Right renal pelvis (tissue), 4 donors: ENCODE results near the gene LACTB. TPM values are rescaled to one million over a fixed set of nuclear protein-coding genes. Genes with fewer than 3 reads are reported as not detected.

ENCODE experiments used
- DNase-seq, 4 donors: peaks; one replicate each; pipeline ENCODE4 v3.0.0-alpha.2; 2013; ENCODE audit warnings: low read depth in 4 of 4, low spot score in 3 of 4, missing footprints in 1 of 4
- polyA plus RNA-seq, 4 donors: library from polyadenylated mRNA; unstranded; fragments of 120-200 nt; gene quantifications; one replicate each; pipeline ENCODE4 v1.2.1, GENCODE V29; 2013; ENCODE audit not compliant: insufficient read length in 4 of 4

The LACTB gene, protein sequence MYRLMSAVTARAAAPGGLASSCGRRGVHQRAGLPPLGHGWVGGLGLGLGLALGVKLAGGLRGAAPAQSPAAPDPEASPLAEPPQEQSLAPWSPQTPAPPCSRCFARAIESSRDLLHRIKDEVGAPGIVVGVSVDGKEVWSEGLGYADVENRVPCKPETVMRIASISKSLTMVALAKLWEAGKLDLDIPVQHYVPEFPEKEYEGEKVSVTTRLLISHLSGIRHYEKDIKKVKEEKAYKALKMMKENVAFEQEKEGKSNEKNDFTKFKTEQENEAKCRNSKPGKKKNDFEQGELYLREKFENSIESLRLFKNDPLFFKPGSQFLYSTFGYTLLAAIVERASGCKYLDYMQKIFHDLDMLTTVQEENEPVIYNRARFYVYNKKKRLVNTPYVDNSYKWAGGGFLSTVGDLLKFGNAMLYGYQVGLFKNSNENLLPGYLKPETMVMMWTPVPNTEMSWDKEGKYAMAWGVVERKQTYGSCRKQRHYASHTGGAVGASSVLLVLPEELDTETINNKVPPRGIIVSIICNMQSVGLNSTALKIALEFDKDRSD
- 10 to 100 TPM; 18.4 to 24.2 (median 23.3) TPM for polyA plus RNA-seq

DNA sequence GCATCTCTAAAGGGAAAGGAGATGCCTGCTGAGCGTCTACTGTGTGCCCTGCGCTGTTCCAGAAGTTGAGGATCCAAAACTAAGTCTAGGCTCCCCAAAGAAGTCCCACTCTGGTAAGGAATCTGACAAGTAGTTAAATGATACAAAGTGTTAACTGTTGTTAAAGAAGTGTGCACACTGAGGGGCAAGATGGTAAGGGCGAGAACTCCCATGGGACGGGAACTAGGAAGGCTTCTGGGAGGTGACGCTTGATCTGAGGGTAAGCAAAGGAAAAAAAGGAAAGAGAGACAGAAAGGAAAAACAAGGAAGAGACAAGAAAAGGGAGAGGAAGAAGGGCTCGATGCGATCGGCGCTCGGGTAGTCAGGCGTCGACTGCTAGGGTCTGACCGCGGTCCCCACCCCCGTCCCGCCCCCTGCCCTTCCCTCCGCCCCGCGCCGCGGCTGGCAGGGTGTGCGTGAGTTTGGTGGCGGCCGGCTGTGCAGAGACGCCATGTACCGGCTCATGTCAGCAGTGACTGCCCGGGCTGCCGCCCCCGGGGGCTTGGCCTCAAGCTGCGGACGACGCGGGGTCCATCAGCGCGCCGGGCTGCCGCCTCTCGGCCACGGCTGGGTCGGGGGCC, at the start of gene LACTB:
LACTB (plus strand) TSS at position 480 of the 620 bp plus-strand sequence; CDS start at position 491, 11 bp downstream.
- peak; percentile 61 to 81 (median 78) for DNase-seq

DNA sequence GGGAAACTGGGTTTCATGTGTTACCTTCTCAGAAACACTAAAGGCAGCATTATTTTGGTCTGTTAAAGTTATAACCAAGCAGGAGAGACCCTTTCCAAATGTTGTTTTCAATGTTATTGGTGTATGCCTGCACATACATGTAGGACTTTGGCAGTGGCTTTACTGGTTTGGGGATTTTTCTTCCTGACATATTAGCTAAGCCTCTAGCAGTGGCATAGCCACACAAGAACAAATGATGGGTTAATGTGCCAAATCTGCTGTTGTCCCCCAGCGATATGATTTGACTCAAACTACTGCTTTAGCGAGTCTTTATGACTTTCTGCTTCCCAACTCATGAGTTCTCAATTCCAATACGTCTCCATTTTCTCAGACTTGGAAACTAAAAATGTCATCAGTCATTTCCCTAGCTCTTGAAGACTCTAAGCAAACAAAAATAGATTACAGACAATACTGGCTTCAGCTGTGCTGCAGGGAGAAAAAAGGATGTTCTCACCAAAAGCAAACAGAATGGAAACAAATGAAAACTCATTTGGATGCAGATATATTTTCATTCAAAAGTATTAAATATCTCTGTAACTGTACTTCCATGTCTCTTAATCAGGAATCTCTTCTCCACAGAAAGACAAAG, 49.5 kb upstream of the LACTB start:
- DNase-seq, result no peak

DNA sequence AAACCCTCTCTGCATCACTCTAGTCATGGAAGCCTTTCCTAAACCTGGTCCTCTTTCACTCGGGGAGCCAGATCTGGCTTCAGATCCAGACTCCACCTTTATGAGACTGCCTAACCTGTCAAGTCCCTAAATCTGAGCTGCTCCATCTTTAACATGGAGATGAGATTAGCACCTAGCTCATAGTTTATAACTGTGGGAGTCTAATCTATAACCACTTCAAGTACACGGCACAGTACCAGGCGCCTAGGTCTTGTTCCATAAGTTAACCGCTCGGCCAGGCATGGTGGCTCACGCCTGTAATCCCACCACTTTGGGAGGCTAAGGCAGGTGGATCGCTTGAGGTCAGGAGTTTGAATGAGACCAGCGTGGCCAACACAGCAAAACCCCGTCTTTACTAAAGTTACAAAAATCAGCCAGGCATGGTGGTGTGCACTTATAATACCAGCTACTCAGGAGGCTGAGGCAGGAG, 48.8 kb upstream of the LACTB start:
- no peak for DNase-seq

DNA sequence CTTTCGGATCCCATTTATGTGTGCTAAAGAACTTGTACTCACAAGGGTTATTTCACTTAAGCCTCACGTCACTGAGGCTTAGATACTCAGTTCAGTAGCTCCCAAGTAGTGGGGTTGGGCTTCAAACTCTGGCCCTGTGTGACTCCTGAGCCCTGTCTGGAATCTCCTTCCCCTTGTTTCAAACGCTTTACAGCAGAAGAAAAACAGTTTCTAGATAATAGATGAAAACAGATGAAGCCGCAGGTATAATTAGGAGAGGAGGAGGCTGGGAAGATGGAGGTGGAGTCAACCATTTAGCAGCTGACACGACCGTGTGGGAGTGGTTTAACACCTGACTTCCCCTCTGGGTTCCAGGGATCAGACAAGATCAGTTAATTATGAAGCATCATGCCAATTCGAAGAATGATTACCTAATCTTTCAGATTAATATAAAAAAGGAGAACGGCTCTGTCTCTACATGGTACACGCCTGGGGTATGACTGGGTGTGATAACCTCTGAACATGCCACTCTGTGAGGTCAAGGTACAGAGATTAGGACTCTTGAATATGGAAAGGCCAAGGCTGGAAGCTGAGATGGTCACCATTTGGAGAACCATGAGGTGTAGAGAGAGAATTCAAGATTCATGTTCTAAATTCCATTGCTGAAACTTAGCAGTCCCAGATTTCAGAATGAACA, 48.0 kb upstream of the LACTB start:
- no peak for DNase-seq

DNA sequence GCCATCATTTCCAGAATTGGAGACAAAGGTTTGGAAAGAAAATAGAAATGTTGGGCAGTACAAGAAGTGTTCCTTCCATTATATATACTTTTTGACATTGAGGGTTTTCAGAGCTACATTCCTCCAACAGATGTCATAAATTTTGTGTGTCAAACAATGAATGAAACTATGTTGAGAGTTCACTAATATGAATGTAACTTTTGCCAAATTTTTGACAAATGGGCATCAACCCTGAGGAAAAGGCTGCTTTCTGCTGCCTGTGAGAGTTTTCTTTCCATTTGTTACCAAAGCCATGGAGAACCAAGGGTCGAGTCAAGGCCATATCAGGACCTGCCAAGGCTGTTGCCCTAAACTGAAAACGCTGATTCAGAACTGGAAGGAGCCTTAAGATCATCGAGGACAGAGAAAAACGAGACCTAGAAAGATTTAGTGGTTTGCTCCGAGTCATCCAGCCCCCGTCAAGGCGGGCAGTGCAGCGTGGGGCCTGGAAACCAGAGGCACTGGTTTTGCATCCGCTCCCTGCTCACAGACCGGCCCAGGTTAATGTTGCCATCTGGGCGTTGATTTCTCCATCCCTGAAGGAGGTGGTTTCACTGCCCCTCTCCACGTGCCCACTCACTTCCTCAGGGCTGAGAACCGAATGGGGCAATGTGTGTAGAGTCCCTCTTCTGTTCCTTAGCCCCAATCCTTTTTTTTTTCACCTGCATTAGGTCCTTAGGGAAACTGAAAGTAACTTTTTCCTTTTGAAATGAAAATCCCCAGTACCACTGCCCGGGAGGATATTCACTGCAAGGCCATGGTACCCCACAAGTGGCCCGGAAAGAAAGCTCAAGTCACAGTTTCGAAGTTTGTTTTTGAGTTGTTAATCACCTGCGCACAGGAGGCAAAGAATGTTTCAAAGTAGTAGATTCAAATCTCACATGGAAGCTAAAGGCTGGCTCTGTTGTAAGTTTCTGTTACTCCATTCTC, 46.4 kb upstream of the LACTB start:
- DNase-seq, result no peak

DNA sequence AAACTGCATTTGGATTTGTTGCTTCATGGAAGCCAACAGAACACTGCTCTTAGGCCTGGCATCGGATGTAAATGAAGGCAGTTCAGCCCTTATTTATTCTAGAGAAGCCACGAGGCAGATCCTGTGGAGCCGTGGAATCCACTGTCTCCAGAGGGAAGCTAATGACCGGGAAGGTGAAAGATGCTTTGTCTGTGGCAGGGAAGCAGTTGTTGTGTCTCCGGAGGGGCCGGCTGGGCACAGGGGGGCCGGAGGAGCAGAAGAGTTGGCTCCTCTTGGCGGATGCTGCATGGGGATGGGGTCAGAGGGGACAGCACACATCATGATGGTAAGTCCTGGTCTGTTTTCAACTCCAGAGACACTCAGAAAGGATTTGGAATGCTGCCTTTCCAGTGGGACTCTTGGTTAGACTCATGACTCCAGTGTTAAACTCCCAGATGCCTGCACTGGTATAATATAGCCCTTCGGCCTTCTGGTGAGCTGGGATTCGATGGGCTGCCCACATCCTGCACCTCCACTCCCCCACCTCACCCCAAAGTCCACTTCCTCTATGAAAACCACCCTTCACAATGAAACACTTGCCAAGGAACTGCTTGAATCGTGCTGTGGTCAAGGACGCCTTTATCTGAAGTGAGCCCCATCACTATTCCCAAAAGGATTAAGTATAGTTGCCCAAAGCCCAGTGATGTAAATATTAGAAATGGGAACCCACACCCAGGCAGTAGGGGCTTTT, 45.5 kb upstream of the LACTB start:
- no peak for DNase-seq

DNA sequence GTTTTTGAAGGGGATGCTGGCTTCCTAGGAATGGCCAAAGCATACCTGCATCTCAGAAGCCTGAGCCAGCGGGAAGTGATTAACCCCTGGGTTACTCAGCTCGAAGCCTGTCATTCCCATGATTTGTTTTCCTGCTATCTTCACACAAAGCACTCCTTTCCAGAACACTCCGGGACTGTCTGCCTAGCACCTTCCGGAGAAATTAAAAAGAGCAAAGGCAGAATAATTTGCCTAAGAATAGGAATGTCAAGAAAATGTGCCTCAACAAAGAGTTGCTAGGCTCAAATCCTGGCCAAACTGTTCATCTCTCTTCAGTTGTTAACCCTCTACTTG, 45.0 kb upstream of the LACTB start:
- DNase-seq, result no peak

DNA sequence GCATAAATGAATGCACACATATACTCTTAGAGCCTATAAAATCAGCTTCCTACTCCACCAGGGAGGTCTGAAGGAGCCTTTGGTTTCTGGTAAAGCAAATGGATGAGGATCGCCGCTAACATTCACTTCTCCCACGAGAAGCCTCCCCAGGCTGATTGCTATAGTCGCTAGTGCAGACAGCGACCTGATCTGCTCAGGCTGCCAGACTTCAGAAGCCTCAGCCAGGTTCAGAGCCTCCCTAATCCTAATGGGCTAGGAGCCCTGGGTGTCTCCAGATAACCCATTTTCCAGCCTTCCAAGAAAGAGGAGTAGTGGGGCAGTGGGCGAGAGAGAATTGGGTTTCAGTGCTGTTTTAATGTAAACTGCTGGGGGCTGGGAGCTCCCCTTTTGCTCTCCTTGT, 43.7 kb upstream of the LACTB start:
- no peak for DNase-seq

DNA sequence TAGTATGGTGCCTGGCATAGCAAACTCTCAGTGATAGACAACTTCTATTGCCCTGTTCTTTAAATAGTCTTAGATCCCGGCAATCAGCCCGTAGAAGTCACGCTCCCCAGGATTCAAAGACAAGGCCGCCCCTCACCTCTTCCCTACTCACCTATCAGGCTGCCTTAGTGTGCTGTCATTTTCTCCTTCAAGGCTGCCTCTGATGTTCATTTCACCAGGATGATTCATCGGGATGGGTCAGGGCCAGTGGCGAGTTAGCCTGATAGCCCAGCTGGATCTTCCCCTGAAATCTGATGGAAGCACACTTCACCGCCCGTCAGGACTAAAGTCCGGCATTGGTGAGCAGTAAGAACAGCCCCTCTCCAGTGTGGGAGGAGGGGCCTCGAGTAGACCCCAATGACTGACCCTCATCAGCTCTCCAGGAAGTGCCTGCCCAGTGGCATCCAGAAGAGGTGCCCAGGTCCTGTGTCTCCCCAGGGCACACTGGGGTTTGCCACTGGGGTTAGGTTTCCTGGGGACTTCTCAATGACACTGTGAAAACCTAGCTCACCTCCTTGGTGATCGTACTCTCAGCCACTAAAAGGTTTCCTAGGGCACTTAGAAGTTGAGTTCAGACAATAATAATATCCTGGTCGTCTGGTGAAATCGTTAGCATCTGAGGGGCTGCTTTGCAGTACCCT, 41.6 kb upstream of the LACTB start:
- no peak for DNase-seq

DNA sequence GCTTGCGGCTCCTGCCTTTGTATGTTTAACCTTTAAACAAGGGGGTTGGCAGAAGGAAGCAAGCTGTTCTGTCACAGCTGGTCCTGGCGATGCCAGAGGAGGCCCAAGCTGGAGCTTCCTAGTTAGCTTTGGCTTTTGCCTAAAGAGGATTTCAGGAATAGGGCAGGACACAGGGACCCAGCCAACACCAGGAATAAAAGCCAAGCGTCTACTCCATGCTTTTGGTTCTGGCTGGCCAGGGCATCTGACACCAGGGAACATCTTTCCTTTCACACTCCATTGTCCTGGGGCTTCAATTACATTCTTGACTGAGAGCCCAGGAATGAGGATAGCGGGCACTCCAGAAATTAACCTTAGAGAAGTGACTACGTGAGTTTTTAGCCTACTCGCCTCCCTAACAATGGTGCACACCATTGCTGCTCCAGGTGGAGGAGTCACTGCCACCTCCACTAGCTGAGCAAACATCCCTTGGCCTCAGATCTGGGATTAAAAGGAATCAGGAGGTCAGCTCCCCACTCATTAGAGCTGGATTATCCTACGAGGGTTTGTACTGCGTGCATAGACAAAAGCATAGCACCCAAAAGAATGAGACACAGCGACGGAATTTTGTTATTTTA, 40.9 kb upstream of the LACTB start:
- no peak for DNase-seq

DNA sequence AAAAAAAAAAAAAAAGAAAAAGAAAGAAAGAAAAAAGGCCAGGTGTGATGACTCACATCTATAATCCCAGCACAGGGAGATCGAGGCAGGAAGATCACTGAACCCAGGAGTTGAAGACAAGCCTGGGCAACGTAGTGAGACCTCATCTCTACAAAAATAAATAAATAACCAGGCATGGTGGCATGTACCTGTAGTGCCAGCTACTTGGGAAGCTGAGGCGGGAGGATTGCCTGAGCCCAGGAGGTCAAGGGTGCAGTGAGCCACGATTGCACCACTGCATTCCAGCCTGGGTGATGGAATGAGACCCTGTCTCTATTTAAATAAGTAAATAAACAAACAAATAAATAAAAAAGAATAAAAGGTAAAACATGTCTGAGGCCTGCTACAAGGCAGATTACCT, 39.3 kb upstream of the LACTB start:
- DNase-seq, result no peak

DNA sequence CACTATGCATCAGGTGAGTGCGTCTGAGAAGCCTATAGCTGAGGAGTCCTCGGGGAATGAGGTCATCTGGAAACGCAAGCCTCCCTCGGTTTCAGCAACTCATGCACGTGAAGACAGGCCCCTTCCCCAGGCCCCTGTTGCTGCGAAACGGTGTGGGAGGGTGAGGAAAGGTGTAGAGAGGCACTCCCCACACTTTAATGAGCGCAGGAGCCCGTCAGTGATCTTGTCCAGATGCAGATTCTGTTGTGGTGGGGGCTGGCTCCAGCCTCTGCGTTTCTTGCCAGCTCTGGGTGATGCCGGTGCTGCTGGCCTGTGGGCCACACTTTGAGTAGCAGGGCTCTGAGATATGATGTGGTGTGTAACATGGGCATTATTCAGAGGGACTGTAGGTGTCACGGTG, 38.6 kb upstream of the LACTB start:
- no peak for DNase-seq

DNA sequence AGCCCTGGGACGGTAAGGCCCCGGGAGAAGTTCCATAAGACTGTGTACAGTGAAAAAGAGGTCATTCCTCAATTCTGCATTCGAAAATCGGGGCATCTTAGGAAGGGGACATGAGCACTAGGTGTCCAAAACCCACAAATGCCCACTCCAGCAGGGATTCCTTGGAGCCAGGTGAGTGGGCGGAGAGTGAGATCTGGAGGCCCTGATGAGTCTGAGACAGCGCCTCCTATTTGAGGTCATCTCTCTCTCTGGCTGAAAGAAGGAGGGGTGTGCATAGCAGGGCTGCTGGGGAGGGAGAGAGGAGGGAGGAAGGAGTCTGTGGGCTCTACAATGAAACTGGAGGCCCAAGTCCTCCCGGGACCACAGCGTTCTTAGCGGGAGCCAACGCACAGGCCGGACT, 38.1 kb upstream of the LACTB start:
- no peak for DNase-seq

DNA sequence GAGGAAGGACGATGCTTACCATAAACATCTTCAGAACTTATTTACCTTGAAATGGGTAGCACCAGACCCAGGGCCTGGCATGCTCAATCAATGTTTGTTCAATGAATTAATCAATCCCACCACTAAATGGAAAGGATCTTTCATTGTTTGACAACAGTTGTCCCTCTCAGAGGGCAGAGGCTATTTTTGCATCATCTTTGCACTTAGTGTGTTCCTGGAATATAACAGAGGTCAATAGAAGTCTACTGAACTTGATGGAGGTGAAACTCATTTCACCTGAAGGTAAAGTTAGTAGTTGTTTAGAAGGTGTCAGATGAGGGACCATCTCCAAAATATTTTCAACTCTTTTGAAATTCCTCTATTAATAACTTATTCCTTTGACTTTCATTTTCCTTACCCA, 36.9 kb upstream of the LACTB start:
- no peak for DNase-seq

DNA sequence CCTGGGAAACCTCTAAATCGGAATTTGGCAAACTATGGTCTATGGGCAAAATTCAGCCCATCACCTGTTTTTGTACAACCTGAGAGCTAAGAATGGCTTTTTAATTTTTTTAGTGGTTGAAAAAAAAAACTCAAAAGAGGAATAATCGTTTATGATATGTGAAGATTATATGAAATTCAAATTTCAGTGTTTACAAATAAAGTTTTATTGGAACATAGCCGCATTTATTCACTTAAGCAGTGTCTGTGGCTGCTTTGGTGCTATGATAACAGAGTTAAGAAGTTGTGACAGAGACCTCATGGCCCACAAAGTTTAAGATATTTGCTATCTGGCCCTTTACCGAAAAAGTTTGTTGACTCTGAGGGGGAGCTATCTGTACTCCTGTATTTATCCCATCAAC, 36.4 kb upstream of the LACTB start:
- DNase-seq, result no peak

DNA sequence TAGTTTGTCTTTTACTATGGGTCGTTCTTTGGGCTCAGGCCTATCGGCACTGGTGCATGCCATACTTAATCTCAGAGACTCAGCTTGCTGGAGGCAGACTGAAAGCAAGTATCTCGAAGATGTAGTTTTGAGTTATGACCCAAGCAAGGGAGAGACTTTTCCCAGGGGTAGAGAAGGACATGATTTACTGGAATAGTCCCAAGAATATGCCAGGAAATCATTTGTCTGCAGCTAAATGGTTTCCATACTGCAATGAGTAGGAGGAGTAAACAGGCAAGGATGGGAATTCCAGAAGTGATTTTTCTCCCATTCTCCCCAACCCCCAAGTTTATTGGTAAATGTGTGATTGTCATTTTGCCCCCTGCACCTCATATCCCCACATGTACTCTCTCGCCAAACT, 35.4 kb upstream of the LACTB start:
- DNase-seq, result no peak

DNA sequence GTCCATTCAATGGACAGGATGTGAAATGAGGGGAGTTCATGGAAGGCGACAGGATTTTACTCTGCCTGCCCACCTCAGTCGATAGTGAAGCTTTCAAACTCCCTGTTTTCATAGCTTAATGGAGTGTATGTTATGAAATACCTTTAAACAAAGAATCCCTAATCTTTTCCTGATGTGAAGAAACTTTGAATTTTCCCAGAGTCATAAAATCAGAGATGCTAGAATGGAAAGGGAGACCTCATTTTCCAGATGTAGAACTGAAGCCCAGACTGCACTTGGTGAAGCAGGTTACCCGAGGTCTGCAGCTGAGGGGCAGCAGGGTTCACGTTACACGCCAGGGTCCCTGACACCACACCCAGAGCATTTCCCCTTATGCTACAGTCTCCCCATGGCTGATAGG, 34.7 kb upstream of the LACTB start:
- DNase-seq, result no peak
